GM20000 (cell line): ENCODE measurements around the gene USP17L5.
"Not testable (repeated sequence)": the region's sequence is repeated elsewhere in the genome, so short reads cannot be mapped to it uniquely, and the experiment has no call there.

Source experiments
- DNase-seq: peaks from one replicate; pipeline ENCODE4 v3.0.0; 2012; ENCODE audit warnings: low spot score
- TF ChIP-seq, protein P1 (sequence below): IDR thresholded peaks from 2 replicates; pipeline ENCODE4 v1.5.1; 2012; ENCODE audit warnings: mild to moderate bottlenecking, control low read depth; ENCODE audit errors: extremely low read depth, missing control alignments

Gene USP17L5, protein sequence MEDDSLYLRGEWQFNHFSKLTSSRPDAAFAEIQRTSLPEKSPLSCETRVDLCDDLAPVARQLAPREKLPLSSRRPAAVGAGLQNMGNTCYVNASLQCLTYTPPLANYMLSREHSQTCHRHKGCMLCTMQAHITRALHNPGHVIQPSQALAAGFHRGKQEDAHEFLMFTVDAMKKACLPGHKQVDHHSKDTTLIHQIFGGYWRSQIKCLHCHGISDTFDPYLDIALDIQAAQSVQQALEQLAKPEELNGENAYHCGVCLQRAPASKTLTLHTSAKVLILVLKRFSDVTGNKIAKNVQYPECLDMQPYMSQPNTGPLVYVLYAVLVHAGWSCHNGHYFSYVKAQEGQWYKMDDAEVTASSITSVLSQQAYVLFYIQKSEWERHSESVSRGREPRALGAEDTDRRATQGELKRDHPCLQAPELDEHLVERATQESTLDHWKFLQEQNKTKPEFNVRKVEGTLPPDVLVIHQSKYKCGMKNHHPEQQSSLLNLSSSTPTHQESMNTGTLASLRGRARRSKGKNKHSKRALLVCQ

DNA sequence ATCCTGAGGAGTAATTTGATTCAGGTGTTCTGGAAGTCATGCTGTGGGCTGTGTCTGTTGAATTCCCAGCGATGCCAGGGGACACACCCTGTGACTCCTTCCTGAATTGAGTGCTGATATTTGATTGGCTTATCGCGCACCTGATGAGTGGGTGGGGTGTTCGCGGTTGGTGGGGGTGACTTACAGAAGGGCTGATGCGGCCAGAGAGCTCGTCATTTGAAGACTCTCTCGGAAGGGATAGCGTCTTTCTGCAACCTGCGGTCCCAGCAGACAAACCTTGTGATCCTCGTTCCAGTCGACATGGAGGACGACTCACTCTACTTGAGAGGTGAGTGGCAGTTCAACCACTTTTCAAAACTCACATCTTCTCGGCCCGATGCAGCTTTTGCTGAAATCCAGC, at the start of gene USP17L5:
Gene USP17L5 (plus strand): TSS at position 301 of the 400 bp plus-strand sequence. CDS start 0 bp downstream, at position 301.
- not testable (repeated sequence) for DNase-seq

DNA sequence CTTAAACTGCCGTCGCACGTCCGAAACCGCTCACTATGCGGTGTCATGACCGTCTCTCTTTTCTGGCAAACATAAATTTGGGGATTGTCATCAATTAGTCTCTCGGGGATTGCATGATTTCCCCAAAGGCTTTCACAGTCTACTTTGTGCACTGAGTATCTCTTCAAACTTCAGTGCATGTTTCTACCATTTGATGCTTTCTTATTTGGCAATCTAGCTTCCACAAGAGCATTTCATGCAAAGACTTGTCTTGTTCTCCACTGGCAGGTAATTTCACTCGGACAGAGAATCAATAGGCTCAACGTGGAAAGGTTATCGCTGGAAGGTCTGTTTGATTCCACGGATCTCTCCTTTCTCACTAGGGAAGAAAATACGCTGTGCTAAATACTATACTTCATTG, 15.0 kb upstream of the USP17L5 start:
- DNase-seq: not testable (repeated sequence)

DNA sequence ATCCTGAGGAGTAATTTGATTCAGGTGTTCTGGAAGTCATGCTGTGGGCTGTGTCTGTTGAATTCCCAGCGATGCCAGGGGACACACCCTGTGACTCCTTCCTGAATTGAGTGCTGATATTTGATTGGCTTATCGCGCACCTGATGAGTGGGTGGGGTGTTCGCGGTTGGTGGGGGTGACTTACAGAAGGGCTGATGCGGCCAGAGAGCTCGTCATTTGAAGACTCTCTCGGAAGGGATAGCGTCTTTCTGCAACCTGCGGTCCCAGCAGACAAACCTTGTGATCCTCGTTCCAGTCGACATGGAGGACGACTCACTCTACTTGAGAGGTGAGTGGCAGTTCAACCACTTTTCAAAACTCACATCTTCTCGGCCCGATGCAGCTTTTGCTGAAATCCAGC, 14.3 kb upstream of the USP17L5 start, which contains the start of gene USP17L24:
Gene USP17L24 (plus strand): TSS at position 301 of the 400 bp plus-strand sequence. CDS start 0 bp downstream, at position 301.
- DNase-seq: not testable (repeated sequence)

DNA sequence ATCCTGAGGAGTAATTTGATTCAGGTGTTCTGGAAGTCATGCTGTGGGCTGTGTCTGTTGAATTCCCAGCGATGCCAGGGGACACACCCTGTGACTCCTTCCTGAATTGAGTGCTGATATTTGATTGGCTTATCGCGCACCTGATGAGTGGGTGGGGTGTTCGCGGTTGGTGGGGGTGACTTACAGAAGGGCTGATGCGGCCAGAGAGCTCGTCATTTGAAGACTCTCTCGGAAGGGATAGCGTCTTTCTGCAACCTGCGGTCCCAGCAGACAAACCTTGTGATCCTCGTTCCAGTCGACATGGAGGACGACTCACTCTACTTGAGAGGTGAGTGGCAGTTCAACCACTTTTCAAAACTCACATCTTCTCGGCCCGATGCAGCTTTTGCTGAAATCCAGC, 9.6 kb upstream of the USP17L5 start, which contains the start of gene USP17L25:
Gene USP17L25 (plus strand): TSS at position 301 of the 400 bp plus-strand sequence. CDS start 0 bp downstream, at position 301.
- DNase-seq: not testable (repeated sequence)

DNA sequence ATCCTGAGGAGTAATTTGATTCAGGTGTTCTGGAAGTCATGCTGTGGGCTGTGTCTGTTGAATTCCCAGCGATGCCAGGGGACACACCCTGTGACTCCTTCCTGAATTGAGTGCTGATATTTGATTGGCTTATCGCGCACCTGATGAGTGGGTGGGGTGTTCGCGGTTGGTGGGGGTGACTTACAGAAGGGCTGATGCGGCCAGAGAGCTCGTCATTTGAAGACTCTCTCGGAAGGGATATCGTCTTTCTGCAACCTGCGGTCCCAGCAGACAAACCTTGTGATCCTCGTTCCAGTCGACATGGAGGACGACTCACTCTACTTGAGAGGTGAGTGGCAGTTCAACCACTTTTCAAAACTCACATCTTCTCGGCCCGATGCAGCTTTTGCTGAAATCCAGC, 4.8 kb upstream of the USP17L5 start, which contains the start of gene USP17L26:
Gene USP17L26 (plus strand): TSS at position 301 of the 400 bp plus-strand sequence. CDS start 0 bp downstream, at position 301.
- not testable (repeated sequence) for DNase-seq

DNA sequence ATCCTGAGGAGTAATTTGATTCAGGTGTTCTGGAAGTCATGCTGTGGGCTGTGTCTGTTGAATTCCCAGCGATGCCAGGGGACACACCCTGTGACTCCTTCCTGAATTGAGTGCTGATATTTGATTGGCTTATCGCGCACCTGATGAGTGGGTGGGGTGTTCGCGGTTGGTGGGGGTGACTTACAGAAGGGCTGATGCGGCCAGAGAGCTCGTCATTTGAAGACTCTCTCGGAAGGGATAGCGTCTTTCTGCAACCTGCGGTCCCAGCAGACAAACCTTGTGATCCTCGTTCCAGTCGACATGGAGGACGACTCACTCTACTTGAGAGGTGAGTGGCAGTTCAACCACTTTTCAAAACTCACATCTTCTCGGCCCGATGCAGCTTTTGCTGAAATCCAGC, 4.6 kb downstream of the USP17L5 start, which contains the start of gene USP17L27:
Gene USP17L27 (plus strand): TSS at position 301 of the 400 bp plus-strand sequence. CDS start 0 bp downstream, at position 301.
- not testable (repeated sequence) for DNase-seq

DNA sequence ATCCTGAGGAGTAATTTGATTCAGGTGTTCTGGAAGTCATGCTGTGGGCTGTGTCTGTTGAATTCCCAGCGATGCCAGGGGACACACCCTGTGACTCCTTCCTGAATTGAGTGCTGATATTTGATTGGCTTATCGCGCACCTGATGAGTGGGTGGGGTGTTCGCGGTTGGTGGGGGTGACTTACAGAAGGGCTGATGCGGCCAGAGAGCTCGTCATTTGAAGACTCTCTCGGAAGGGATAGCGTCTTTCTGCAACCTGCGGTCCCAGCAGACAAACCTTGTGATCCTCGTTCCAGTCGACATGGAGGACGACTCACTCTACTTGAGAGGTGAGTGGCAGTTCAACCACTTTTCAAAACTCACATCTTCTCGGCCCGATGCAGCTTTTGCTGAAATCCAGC, 9.4 kb downstream of the USP17L5 start, which contains the start of gene USP17L28:
Gene USP17L28 (plus strand): TSS at position 301 of the 400 bp plus-strand sequence. CDS start 0 bp downstream, at position 301.
- not testable (repeated sequence) for DNase-seq

DNA sequence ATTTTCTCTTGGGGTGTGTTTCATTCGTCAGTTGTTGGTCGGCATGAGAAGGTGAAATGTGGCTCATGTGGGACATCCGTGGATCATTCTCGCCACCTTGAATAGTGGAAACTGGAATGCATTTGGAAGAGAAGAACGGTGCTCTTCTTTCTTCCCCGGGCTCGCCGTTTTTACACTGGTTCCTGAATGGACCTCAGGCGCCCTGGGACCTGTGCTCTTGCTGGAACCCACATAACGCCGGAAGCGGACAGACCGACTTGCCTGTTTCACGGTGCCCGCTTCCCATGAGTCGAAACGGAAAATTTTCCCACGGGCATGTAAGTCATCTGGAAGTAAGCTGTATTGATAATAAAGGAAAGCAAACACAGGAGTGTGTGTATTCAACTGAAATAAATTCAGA, 11.7 kb downstream of the USP17L5 start:
- DNase-seq: not testable (repeated sequence)

DNA sequence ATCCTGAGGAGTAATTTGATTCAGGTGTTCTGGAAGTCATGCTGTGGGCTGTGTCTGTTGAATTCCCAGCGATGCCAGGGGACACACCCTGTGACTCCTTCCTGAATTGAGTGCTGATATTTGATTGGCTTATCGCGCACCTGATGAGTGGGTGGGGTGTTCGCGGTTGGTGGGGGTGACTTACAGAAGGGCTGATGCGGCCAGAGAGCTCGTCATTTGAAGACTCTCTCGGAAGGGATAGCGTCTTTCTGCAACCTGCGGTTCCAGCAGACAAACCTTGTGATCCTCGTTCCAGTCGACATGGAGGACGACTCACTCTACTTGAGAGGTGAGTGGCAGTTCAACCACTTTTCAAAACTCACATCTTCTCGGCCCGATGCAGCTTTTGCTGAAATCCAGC, 14.1 kb downstream of the USP17L5 start, which contains the start of gene USP17L29:
Gene USP17L29 (plus strand): TSS at position 301 of the 400 bp plus-strand sequence. CDS start 0 bp downstream, at position 301.
- not testable (repeated sequence) for DNase-seq

DNA sequence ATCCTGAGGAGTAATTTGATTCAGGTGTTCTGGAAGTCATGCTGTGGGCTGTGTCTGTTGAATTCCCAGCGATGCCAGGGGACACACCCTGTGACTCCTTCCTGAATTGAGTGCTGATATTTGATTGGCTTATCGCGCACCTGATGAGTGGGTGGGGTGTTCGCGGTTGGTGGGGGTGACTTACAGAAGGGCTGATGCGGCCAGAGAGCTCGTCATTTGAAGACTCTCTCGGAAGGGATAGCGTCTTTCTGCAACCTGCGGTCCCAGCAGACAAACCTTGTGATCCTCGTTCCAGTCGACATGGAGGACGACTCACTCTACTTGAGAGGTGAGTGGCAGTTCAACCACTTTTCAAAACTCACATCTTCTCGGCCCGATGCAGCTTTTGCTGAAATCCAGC, 23.6 kb downstream of the USP17L5 start, which contains the start of gene USP17L30:
Gene USP17L30 (plus strand): TSS at position 301 of the 400 bp plus-strand sequence. CDS start 0 bp downstream, at position 301.
- not testable (repeated sequence) for DNase-seq

DNA sequence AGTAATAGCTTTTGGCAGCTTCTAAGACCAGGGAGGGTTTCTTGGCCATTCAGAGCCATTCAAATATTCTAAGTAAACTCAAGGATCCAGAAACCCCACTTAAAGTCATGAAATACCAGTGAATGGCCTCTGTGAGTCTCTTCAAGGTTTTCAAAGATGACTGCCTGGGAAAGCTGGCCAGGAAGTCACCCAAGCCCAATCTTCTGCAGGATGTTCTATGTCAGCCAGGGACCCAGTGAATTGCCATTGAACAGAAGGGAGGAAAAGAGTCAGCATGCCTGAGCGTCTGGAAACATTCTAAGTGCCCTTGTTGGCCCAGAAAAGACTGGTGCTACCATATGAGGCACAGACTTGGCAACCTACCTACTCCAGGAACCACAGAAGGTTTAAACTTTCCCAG, 40.7 kb downstream of the USP17L5 start:
- DNase-seq: not testable (repeated sequence)

DNA sequence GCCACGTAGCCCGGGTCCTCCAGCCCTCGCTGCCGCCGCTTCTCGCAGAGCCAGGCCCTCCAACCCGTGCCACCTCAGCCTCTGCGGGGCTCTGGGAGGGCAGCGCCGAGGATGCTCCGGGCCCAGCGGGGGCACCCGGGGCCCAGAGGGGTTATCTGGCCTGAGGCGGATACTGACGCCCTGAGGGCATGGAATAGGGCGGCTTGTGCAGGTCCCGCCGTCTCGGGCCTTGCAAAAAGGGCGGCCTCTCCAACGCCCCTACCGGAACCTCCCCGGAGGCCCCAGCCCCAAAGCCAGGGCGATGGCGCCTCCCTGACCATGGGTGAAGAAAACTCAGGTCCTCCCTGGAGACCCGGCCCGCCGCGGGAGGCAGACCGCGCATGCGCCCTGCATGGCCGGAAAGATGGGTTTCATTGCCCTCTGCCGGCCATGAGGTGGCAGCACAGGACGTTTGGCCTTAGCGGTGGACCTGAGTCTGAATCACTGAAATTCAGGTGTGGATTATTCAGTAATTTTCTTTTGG, 41.9 kb downstream of the USP17L5 start:
- not testable (repeated sequence) for DNase-seq

DNA sequence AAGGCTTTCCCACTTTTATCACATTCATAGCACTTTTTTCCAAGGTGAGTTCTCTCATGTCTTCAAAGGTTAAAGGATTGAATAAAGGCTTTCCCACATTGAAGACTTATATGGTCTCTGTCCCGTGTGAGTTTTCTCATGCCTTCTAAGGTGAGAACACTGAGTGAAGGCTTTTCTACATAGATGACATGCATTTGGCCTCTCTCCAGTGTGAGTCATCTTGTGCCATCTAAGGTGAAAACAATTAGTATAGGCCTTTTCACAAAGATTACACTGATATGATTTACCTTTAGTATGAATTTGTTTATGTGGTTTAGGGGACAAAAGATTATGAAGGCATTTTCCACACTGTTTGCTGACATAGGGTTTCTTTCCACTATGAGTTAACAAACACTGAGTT, 44.9 kb downstream of the USP17L5 start:
- TF ChIP-seq, protein P1, sequence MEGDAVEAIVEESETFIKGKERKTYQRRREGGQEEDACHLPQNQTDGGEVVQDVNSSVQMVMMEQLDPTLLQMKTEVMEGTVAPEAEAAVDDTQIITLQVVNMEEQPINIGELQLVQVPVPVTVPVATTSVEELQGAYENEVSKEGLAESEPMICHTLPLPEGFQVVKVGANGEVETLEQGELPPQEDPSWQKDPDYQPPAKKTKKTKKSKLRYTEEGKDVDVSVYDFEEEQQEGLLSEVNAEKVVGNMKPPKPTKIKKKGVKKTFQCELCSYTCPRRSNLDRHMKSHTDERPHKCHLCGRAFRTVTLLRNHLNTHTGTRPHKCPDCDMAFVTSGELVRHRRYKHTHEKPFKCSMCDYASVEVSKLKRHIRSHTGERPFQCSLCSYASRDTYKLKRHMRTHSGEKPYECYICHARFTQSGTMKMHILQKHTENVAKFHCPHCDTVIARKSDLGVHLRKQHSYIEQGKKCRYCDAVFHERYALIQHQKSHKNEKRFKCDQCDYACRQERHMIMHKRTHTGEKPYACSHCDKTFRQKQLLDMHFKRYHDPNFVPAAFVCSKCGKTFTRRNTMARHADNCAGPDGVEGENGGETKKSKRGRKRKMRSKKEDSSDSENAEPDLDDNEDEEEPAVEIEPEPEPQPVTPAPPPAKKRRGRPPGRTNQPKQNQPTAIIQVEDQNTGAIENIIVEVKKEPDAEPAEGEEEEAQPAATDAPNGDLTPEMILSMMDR: no peak
- no peak for DNase-seq

DNA sequence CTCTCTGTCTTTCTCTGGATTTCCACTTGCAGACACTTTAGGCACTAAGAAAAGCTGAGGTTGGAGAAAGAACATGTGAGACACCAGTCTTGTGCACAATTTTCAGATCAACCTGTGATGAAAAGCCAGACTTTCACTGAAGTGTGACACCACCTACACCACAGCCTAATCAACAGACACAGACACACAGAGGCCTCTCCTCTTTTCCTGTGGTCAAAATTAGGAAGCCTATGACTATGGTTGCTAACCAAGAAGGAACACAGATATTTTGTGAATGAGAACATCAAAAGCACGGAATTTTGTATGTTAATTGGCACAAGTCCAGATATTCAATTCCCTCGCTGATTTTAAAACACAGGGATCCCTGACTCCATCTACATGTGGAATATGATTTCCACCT, 49.8 kb downstream of the USP17L5 start:
- DNase-seq: not testable (repeated sequence)
